Upper lobe of left lung (tissue), 4 donors: Measurements from ENCODE around the gene PLIN5.

Source experiments
- EP300 ChIP-seq, 4 donors: sonication (generic); formaldehyde crosslinking; IDR thresholded peaks; one replicate each; pipeline ENCODE4 v1.5.1; 2017; ENCODE audit warnings: antibody characterized with exemption in 4 of 4, control low read depth in 2 of 4
- POLR2A ChIP-seq, 4 donors: fragments of 450-650 bp; IDR thresholded peaks; one replicate each; pipeline ENCODE4 v1.5.1; 2016 to 2017; ENCODE audit warnings: antibody characterized with exemption in 4 of 4, mild to moderate bottlenecking in 2 of 4
- POLR2AphosphoS5 ChIP-seq, 2 donors: sonication (generic); formaldehyde crosslinking; IDR thresholded peaks; one replicate each; pipeline ENCODE4 v1.5.1; 2017; ENCODE audit warnings: antibody characterized with exemption in 2 of 2
- TF ChIP-seq, protein P1 (sequence below), 6 experiments: fragments of 450-650 bp in 4 of 6; fragments of 200-600 bp in 2 of 6; sonication (generic) in 2 of 6; IDR thresholded peaks; one replicate each; pipeline ENCODE4 v1.5.1; 2016 to 2019; ENCODE audit warnings: antibody characterized with exemption in 6 of 6

GRCh38 chr19:4525563-4526002, 9.4 kb downstream of the PLIN5 start:
- TF ChIP-seq, protein P1, sequence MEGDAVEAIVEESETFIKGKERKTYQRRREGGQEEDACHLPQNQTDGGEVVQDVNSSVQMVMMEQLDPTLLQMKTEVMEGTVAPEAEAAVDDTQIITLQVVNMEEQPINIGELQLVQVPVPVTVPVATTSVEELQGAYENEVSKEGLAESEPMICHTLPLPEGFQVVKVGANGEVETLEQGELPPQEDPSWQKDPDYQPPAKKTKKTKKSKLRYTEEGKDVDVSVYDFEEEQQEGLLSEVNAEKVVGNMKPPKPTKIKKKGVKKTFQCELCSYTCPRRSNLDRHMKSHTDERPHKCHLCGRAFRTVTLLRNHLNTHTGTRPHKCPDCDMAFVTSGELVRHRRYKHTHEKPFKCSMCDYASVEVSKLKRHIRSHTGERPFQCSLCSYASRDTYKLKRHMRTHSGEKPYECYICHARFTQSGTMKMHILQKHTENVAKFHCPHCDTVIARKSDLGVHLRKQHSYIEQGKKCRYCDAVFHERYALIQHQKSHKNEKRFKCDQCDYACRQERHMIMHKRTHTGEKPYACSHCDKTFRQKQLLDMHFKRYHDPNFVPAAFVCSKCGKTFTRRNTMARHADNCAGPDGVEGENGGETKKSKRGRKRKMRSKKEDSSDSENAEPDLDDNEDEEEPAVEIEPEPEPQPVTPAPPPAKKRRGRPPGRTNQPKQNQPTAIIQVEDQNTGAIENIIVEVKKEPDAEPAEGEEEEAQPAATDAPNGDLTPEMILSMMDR (IDR thresholded peaks at IDR 0.05) = no peak
- TF ChIP-seq POLR2A (IDR thresholded peaks at IDR 0.05) (no peak), POLR2AphosphoS5 (IDR thresholded peaks at IDR 0.05) (no peak), EP300 (IDR thresholded peaks at IDR 0.05) (no peak)
